ENCODE measurements around the gene ADAP1. TPM values are rescaled to one million over a fixed set of nuclear protein-coding genes. Genes with fewer than 3 reads are reported as not detected.

Gene ADAP1
- total RNA-seq, 1 experiment from 2014 or later = 34.0 TPM

- ChIA-PET RAD21 (ENCODE audit: low non-redundant PET in 1 of 2, low total read pairs in 2 of 2, uncharacterized antibody in 2 of 2, unreplicated experiment in 2 of 2) (interaction anchor here in 1 of 2 experiments (0.6 kb wide), 1 partner anchor 73 kb away, joined by 3 read pairs; no protein-coding TSS in a partner anchor), POLR2A (no interaction called here), CTCF (no interaction called here)
- no peaks in the 10 kb centered on the region for H3K9me3 ChIP-seq (ENCODE audit: control insufficient read depth in 1 of 2, insufficient read depth in 1 of 2, low read depth in 1 of 2, low read length in 2 of 2)
- H3K4me3 ChIP-seq (replicated peaks in 1 of 2; ENCODE audit: low read depth in 1 of 2, low read length in 2 of 2) = no peak overlapping the region
- DNase-seq (ENCODE audit: low read depth, low spot score) (no peak), ATAC-seq (no peak)
- intact Hi-C loops (cut with micrococcal nuclease) = no loop called here
- peaks cover 21 to 62% of the 10 kb centered on the region in 2 experiments for H3K36me3 ChIP-seq (ENCODE audit: control insufficient read depth in 1 of 2, insufficient read depth in 2 of 2, low read length in 2 of 2)
- no peak overlapping the region for H3K27ac ChIP-seq (ENCODE audit: low read depth, low read length)
- no peaks in the 10 kb centered on the region; the same call in 1 of the 2 replicates for H3K79me2 ChIP-seq (ENCODE audit: insufficient read depth, low read length)
- no peaks in the 10 kb centered on the region for H4K20me1 ChIP-seq (ENCODE audit: insufficient read depth)
- H3K27me3 ChIP-seq (ENCODE audit: insufficient read depth, low read length) = no peaks in the 10 kb centered on the region
- no peak for TF ChIP-seq EZH2phosphoT487 (IDR thresholded peaks at IDR 0.05; ENCODE audit: borderline replicate concordance)
- no peak for TF ChIP-seq ZBTB33 (IDR thresholded peaks at IDR 0.05; ENCODE audit: extremely low read depth, insufficient replicate concordance, low read length)
- no peak for TF ChIP-seq ZFX (IDR thresholded peaks at IDR 0.05)
- no peak for TF ChIP-seq TCF7L2 (IDR thresholded peaks at IDR 0.05; ENCODE audit: borderline replicate concordance, extremely low read depth, insufficient read depth, insufficient read length)
- TF ChIP-seq SP1 (IDR thresholded peaks at IDR 0.05; ENCODE audit: low read depth) = no peak
- no peak for TF ChIP-seq REST (IDR thresholded peaks at IDR 0.05; ENCODE audit: low read depth)
- no peak for TF ChIP-seq ZNF274 (IDR thresholded peaks at IDR 0.05; ENCODE audit: low read depth, low read length)
- no peak for TF ChIP-seq ATF3 (IDR thresholded peaks at IDR 0.05)
- TF ChIP-seq YY1 (IDR thresholded peaks at IDR 0.05; ENCODE audit: extremely low read depth, insufficient replicate concordance, low read depth, low read length) = no peak
- no peak for TF ChIP-seq CBX3 (IDR thresholded peaks at IDR 0.05; ENCODE audit: low read depth)
- no peak for TF ChIP-seq EGR1 (IDR thresholded peaks at IDR 0.05; ENCODE audit: low read depth)
- TF ChIP-seq CEBPB (IDR thresholded peaks at IDR 0.05; ENCODE audit: low read depth) = no peak
- TF ChIP-seq EZH2 (IDR thresholded peaks at IDR 0.05) = no peak
- TF ChIP-seq SRF (IDR thresholded peaks at IDR 0.05; ENCODE audit: low read depth) = no peak
- TF ChIP-seq RAD21 (IDR thresholded peaks at IDR 0.05; ENCODE audit: low read depth) = no peak
- TF ChIP-seq POLR2A (IDR thresholded peaks at IDR 0.05; ENCODE audit: borderline replicate concordance, extremely low read depth, insufficient read depth, insufficient read length) = no peak
- TF ChIP-seq ELF1 (IDR thresholded peaks at IDR 0.05; ENCODE audit: borderline replicate concordance, low read depth) = no peak
- H3K9me2 ChIP-seq (ENCODE audit: insufficient read depth) = no peaks in the 10 kb centered on the region
- H3K9ac ChIP-seq (ENCODE audit: low read length) = no peak overlapping the region
- no peaks in the 10 kb centered on the region for H3K4me1 ChIP-seq (ENCODE audit: control insufficient read depth in 1 of 2, insufficient read depth in 2 of 2, low read length in 2 of 2)
- no peak overlapping the region for H3K4me2 ChIP-seq (ENCODE audit: low read length)
- no peak overlapping the region for H2AFZ ChIP-seq (ENCODE audit: low read depth, low read length, poor library complexity, severe bottlenecking)
- BruUV-seq (replicated peaks) = no TSS peak
These were observed 95.0 kb downstream of the ADAP1 start for GRCh38 chr7:859359-860030.
